HL-60 (cell line): ENCODE measurements around the gene HAGHL.

Experiments
- DNase-seq, 2 experiments: peaks; one replicate each; pipeline ENCODE4 v3.0.0-alpha.2; 2010 to 2020; ENCODE audit warnings: low read depth in 1 of 2, low spot score in 1 of 2
- H3K27ac ChIP-seq: fragments of 250-450 bp; sonication (Bioruptor Pico); replicated peaks from 2 replicates; pipeline ENCODE4 v1.5.1; 2020; ENCODE audit warnings: mild to moderate bottlenecking, moderate library complexity
- H3K27me3 ChIP-seq: fragments of 250-450 bp; sonication (Bioruptor Pico); 2 replicates; pipeline ENCODE4 v1.5.1; 2021; ENCODE audit warnings: mild to moderate bottlenecking, moderate library complexity; ENCODE audit not compliant: insufficient read depth, poor library complexity, severe bottlenecking
- H3K4me3 ChIP-seq: replicated peaks from 2 replicates; pipeline ENCODE4 v1.5.1; 2011; ENCODE audit warnings: mild to moderate bottlenecking, control low read depth, low read length; ENCODE audit not compliant: insufficient read depth
- GABPA ChIP-seq: IDR thresholded peaks from 2 replicates; pipeline ENCODE4 v1.6.1; 2012; ENCODE audit warnings: low read depth
- POLR2AphosphoS5 ChIP-seq: IDR thresholded peaks from 2 replicates; pipeline ENCODE4 v1.6.1; 2012; ENCODE audit warnings: low read depth
- SPI1 ChIP-seq: IDR thresholded peaks from 2 replicates; pipeline ENCODE4 v1.6.1; 2012; ENCODE audit warnings: low read depth, mild to moderate bottlenecking, borderline replicate concordance
- TF ChIP-seq, protein P1 (sequence below): IDR thresholded peaks from 2 replicates; pipeline ENCODE4 v1.6.1; 2012; ENCODE audit warnings: low read depth; ENCODE audit not compliant: insufficient replicate concordance
- TF ChIP-seq, protein P2 (sequence below): IDR thresholded peaks from one replicate; pipeline ENCODE4 v1.5.1; 2011; ENCODE audit warnings: low read length, control low read depth, inconsistent platforms; ENCODE audit not compliant: insufficient read depth

Gene HAGHL

DNA sequence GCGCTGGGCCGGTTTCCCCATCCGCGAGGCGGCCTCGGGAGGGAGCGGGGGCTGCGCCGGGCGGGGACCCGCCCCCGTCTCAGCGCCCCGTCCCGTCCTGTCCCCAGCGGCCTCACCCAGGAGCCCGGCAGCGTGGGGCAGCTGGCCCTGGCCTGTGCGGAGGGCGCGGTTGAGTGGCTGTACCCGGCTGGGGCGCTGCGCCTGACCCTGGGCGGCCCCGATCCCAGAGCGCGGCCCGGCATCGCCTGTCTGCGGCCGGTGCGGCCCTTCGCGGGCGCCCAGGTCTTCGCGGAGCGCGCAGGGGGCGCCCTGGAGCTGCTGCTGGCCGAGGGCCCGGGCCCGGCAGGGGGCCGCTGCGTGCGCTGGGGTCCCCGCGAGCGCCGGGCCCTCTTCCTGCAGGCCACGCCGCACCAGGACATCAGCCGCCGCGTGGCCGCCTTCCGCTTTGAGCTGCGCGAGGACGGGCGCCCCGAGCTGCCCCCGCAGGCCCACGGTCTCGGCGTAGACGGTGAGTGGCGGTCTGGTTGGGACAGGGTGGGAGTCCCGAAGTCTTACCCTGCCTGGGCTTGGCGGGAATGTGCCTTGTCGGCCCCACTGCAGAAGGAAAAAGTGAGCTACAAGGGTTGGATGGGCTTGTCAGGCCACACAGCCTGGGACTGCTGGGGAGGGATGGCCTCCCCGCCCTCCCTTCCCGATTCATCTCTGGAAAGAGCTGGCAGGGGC lies 11.3 kb upstream of the HAGHL start:
- TF ChIP-seq SPI1 (no peak), POLR2AphosphoS5 (0 out of 2 replicates have a peak, but pooled peaks have one; percentile 0), GABPA (no peak)
- peak overlapping the region; percentile 42 for H3K4me3 ChIP-seq
- DNase-seq: no peak
- no peak overlapping the region for H3K27ac ChIP-seq
- H3K27me3 ChIP-seq: peaks cover 14% of the 10 kb centered on the region

GRCh38 chr16:716200-716568 lies 10.7 kb upstream of the HAGHL start:
- H3K27me3 ChIP-seq: peaks cover 9% of the 10 kb centered on the region
- TF ChIP-seq POLR2AphosphoS5 (no peak), SPI1 (no peak)
- H3K4me3 ChIP-seq: no peak overlapping the region
- no peak overlapping the region for H3K27ac ChIP-seq
- no peak for DNase-seq

DNA sequence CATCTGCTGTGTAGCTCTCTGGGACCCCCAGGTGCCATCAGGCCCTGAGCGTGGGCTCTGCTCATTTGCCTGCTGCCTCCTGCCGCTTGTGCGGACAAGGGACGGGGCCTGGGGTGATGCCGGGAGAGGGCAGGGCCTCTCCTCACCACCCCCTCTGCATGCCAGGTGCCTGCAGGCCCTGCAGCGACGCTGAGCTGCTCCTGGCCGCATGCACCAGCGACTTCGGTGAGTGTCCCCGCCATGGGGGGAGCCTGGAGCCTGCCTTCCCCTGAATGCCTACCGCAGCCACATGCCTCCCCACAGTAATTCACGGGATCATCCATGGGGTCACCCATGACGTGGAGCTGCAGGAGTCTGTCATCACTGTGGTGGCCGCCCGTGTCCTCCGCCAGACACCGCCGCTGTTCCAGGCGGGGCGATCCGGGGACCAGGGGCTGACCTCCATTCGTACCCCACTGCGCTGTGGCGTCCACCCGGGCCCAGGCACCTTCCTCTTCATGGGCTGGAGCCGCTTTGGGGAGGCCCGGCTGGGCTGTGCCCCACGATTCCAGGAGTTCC lies 10.1 kb upstream of the HAGHL start:
- no peak for DNase-seq
- no peak for TF ChIP-seq SPI1
- TF ChIP-seq, protein P1, sequence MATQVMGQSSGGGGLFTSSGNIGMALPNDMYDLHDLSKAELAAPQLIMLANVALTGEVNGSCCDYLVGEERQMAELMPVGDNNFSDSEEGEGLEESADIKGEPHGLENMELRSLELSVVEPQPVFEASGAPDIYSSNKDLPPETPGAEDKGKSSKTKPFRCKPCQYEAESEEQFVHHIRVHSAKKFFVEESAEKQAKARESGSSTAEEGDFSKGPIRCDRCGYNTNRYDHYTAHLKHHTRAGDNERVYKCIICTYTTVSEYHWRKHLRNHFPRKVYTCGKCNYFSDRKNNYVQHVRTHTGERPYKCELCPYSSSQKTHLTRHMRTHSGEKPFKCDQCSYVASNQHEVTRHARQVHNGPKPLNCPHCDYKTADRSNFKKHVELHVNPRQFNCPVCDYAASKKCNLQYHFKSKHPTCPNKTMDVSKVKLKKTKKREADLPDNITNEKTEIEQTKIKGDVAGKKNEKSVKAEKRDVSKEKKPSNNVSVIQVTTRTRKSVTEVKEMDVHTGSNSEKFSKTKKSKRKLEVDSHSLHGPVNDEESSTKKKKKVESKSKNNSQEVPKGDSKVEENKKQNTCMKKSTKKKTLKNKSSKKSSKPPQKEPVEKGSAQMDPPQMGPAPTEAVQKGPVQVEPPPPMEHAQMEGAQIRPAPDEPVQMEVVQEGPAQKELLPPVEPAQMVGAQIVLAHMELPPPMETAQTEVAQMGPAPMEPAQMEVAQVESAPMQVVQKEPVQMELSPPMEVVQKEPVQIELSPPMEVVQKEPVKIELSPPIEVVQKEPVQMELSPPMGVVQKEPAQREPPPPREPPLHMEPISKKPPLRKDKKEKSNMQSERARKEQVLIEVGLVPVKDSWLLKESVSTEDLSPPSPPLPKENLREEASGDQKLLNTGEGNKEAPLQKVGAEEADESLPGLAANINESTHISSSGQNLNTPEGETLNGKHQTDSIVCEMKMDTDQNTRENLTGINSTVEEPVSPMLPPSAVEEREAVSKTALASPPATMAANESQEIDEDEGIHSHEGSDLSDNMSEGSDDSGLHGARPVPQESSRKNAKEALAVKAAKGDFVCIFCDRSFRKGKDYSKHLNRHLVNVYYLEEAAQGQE: no peak
- TF ChIP-seq, protein P2, sequence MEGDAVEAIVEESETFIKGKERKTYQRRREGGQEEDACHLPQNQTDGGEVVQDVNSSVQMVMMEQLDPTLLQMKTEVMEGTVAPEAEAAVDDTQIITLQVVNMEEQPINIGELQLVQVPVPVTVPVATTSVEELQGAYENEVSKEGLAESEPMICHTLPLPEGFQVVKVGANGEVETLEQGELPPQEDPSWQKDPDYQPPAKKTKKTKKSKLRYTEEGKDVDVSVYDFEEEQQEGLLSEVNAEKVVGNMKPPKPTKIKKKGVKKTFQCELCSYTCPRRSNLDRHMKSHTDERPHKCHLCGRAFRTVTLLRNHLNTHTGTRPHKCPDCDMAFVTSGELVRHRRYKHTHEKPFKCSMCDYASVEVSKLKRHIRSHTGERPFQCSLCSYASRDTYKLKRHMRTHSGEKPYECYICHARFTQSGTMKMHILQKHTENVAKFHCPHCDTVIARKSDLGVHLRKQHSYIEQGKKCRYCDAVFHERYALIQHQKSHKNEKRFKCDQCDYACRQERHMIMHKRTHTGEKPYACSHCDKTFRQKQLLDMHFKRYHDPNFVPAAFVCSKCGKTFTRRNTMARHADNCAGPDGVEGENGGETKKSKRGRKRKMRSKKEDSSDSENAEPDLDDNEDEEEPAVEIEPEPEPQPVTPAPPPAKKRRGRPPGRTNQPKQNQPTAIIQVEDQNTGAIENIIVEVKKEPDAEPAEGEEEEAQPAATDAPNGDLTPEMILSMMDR: no peak
- no peak; the same call in 1 of the 2 replicates for TF ChIP-seq POLR2AphosphoS5
- TF ChIP-seq GABPA: no peak
- H3K4me3 ChIP-seq: no peak overlapping the region

GRCh38 chr16:717450-718245 lies 9.3 kb upstream of the HAGHL start:
- Histone ChIP-seq H3K4me3 (no peak overlapping the region), H3K27me3 (peaks cover 7% of the 10 kb centered on the region), H3K27ac (no peak overlapping the region)
- no peak for DNase-seq
- no peak for TF ChIP-seq POLR2AphosphoS5
- TF ChIP-seq, protein P1: no peak
- TF ChIP-seq, protein P2: no peak
- TF ChIP-seq SPI1: no peak
- TF ChIP-seq GABPA: no peak

More for the DNA sequence above, 10.1 kb upstream of the HAGHL start:
- no peak overlapping the region for H3K27ac ChIP-seq
- peaks cover 7% of the 10 kb centered on the region for H3K27me3 ChIP-seq
